Measurements from ENCODE around the gene HOXD3.

Gene HOXD3

DNA sequence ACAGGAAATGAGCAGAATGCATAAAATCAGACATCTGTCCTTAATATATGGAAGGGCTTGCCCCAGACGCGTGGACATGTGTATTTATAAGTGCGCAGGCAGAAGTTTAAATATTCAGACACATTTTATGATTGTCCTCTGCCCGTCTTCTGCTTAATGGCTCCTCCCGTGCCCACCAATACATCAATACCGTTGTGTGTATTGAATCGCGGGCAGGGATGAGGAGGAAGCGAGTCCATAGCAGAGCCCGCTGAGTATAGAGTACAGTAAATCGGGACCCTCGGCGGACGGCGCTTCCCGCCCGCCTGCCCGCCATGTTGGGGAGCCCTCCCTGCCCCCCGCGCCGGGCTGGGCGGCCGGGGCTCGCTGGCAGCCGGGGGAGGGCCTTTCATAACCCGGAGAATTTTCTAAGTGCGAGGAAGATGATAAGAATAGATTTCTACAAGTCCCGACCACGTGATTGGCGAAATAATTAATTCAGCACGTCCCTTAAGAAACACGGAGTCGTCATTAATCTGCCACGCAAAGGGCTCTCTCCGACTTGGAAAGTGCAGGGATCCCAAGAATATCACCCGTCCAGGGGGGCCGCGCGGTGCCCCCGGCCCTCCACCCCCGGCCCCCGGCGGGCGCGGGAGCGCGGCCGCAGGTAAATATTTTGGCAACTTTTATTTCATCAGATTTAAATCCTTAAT is at the start of gene HOXD3:
Gene HOXD3 (plus strand): TSS at position 501 of the 692 bp plus-strand sequence. CDS start 11,808 bp downstream, outside the sequence.
- Mint-ChIP-seq H3K27ac (no peak within 1 kb of the TSS), H3K27me3 (peaks cover 40% of the 10 kb centered on the region), H3K9me3 (ENCODE audit: low read depth) (no peaks in the 10 kb centered on the region), H3K4me3 (peak within 1 kb of the TSS; percentile 70), H3K36me3 (no peaks in the 10 kb centered on the region), H3K4me1 (ENCODE audit: low read depth) (peaks cover 28% of the 10 kb centered on the region)

DNA sequence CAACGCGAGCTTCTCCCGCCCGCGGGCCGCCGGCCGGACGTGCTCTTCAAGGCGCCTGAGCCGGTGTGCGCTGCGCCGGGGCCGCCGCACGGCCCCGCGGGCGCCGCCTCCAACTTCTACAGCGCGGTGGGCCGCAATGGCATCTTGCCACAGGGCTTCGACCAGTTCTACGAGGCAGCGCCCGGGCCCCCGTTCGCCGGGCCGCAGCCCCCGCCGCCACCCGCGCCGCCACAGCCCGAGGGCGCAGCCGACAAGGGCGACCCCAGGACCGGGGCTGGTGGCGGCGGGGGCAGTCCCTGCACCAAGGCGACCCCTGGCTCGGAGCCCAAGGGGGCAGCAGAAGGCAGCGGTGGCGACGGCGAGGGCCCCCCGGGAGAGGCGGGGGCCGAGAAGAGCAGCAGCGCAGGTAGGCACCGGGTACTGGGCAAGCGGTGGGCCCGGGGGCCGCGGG is 49.4 kb upstream of the HOXD3 start:
- Mint-ChIP-seq H3K9me3 (ENCODE audit: low read depth) (no peaks in the 10 kb centered on the region), H3K27me3 (peaks cover 58% of the 10 kb centered on the region), H3K4me3 (no peak overlapping the region), H3K36me3 (peaks cover 2% of the 10 kb centered on the region), H3K4me1 (ENCODE audit: low read depth) (peaks cover 32% of the 10 kb centered on the region), H3K27ac (no peak overlapping the region)

DNA sequence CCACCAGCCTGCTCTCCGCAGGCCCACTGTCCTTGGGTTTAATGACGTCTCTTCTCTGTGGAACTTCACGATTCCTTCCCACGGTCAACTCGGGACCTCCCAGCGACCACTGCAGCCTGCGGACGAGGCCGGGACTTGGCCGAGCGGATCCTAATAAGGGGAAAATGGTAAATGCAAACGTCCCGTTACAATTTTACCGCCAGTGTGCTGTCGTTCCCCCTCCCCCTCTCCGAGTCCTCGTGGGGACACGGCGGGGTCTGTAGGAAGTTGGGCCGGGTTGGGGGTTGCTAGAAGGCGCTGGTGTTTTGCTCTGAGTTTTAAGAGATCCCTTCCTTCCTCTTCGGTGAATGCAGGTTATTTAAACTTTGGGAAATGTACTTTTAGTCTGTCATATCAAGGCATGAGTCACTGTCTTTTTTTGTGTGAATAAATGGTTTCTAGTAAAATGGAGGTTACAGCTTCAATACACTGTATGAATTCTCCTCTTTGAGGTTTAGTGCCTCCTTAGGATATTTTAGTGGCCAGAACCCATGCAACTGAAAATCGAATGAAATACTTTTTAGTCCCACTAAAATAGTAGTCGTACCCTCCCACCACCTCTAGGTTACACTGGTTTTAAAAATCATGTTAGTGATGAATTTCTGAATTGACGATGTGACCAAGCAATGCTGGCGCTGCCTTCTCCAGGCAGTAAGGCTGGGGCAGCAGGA is 47.8 kb upstream of the HOXD3 start:
- H3K4me1 Mint-ChIP-seq (ENCODE audit: low read depth): peaks cover 28% of the 10 kb centered on the region
- peak overlapping the region; percentile 23 for H3K4me3 Mint-ChIP-seq
- H3K27ac Mint-ChIP-seq: peak overlapping the region; percentile 25
- H3K9me3 Mint-ChIP-seq (ENCODE audit: low read depth): no peaks in the 10 kb centered on the region
- H3K36me3 Mint-ChIP-seq: peaks cover 2% of the 10 kb centered on the region
- H3K27me3 Mint-ChIP-seq: peaks cover 61% of the 10 kb centered on the region

DNA sequence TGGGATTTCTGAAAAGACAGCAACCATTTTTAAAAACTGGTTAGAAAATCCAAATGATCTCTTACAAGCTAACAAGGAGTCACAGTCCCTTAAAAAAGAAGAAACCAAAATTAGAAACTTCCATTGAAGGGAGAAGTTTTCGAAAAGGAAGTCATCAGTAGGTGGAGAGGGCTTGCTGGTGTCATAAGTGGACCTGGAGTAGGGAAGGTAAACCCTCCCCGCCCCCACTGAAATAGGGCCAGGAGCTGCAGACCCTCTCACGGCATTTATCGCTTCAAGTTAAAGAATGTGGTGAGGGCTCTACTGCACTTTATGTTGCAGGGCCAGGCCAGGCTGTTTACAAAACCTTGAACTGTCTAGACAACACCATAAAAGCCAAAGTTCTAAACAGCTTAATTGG is 47.2 kb upstream of the HOXD3 start:
- Mint-ChIP-seq H3K4me3 (no peak overlapping the region), H3K36me3 (peaks cover 2% of the 10 kb centered on the region), H3K4me1 (ENCODE audit: low read depth) (peaks cover 23% of the 10 kb centered on the region), H3K27me3 (peaks cover 60% of the 10 kb centered on the region), H3K27ac (peak overlapping the region; percentile 25), H3K9me3 (ENCODE audit: low read depth) (no peaks in the 10 kb centered on the region)

DNA sequence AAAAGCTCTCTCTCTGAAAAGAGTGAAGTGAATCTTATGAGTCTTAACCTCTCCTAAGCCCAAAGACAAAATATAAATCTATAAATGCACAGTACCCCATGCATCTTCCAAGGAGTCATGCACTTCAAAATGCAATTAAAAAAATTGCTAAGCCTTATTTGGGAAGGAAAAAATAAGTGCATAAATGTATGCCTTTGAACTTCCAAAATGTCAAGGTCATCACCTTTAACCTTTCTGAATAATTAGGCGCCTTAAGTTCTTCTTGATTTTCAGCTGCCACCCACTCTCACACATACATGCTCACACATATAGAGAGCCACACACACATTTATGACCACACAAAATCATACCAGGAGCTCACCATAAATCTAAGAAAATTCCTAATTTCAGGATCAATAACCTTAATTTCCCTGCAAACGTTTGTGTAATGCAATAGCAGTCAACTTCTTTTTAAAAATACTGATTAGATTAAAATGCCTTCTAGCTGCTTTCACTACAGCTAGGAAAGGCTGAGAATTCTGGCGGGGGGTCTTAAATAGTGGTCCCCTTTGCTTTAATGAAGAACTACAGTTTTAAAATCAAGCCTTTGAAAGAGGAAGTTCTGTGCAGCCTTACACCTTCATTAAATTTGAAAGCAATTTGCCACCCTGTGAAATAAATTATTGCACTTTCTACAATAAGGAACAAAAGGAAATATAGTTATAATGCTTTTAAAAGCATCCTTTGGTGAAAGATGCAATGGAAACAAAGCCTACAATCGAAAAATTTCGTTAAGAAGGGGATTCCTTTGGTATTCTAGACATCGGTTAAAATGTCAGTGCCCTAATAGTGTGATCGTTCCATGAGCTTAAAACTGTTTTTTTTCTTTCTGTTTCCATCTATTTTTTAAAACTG is 46.4 kb upstream of the HOXD3 start:
- H3K27ac Mint-ChIP-seq: no peak overlapping the region
- no peaks in the 10 kb centered on the region for H3K9me3 Mint-ChIP-seq (ENCODE audit: low read depth)
- peaks cover 2% of the 10 kb centered on the region for H3K36me3 Mint-ChIP-seq
- H3K4me3 Mint-ChIP-seq: no peak overlapping the region
- H3K4me1 Mint-ChIP-seq (ENCODE audit: low read depth): peaks cover 19% of the 10 kb centered on the region
- peaks cover 56% of the 10 kb centered on the region for H3K27me3 Mint-ChIP-seq

DNA sequence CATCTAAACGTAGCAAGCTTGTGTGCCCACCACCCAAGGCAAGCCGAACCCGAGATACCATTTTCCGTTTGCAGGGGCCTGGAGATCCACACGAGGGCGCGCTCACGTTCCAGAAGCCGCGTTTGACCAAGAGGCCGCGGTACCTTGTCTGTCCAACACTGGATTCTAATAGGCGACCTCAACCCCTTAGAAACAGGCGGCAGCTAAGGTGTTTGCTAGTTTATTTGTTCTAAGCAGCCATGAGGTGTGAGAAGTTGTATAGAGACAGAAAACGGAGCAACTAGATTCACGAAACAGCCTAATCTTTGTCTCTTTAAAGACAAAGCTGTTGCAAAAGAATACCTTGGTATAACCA is 45.8 kb upstream of the HOXD3 start:
- Mint-ChIP-seq H3K36me3 (peaks cover 2% of the 10 kb centered on the region), H3K4me3 (no peak overlapping the region), H3K4me1 (ENCODE audit: low read depth) (peaks cover 13% of the 10 kb centered on the region), H3K27ac (no peak overlapping the region), H3K27me3 (peaks cover 53% of the 10 kb centered on the region), H3K9me3 (ENCODE audit: low read depth) (no peaks in the 10 kb centered on the region)

DNA sequence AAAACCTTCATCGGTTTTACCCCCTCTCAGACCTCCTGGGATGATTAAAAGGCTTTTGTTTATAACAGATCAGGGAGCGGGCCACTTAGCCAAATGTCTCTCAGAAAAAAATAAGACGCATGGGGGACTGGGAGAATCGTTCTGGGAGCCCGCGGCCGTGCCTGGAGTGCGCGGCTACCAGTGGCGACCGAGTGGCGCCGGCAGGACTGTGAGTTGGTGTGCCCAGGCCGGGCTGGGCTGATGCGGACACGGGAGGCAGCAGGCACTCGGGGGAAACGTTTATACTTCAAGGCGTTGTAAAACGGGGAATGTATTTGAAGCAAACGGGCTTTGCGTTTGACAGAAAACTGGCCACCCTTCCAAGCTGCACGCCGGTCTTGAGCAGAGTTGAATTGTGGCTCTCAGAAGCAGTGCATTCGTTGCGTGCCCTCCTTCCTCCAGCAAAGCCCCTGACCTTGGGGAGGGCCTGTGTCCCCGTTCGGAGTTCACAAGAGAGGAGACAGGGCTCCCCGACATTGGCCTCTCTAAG is 45.2 kb upstream of the HOXD3 start:
- H3K4me1 Mint-ChIP-seq (ENCODE audit: low read depth): peaks cover 11% of the 10 kb centered on the region
- H3K4me3 Mint-ChIP-seq: no peak overlapping the region
- H3K36me3 Mint-ChIP-seq: peaks cover 4% of the 10 kb centered on the region
- no peak overlapping the region for H3K27ac Mint-ChIP-seq
- H3K9me3 Mint-ChIP-seq (ENCODE audit: low read depth): no peaks in the 10 kb centered on the region
- H3K27me3 Mint-ChIP-seq: peaks cover 55% of the 10 kb centered on the region

DNA sequence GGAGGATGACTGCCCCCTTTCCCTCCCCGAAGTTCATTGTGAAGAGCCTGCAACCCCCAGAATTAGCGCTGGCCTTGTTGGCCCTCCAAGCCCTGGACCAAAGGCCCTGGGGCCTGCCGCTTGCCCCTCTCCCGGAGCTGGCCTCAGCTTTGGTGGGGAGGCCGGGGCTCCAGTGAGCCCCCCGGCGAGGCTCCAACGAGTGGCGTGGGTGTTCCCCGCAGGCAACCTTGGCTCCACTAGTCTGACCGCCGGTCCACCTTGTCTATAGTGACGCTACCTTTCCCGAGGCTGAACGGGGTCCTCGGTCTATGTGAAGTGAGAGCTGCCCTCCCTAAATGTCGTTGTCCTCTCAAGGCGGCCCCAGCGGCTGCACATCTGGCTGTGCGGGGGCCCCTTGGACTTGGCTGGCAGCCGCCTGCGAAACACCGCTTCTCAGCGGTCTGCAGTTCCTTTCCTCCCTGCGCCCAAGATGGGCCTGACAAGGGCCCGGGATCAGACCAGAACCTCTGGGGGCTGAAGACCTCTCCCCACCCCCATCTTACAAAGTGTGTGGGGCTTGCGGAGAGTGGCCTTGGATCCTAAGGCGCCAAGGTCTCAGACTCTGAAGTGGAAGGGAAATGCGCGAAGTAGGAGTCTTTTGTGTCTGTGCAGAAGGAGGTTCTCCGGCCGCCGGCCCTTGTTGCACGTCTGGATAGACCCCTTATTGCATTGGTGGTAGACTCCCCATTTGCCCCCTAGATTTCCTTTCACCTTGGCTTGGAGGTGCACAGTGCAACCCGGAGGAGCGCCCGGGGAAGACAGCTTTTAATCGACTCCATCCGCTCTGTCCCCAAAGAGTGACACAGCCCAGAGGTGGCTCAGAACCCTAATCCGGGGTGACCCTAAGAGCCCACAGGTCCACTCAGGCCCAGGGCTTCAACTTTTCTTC is 44.5 kb upstream of the HOXD3 start:
- Mint-ChIP-seq H3K9me3 (ENCODE audit: low read depth) (no peaks in the 10 kb centered on the region), H3K4me3 (no peak overlapping the region), H3K4me1 (ENCODE audit: low read depth) (peaks cover 8% of the 10 kb centered on the region), H3K36me3 (peaks cover 4% of the 10 kb centered on the region), H3K27ac (peak overlapping the region; percentile 22), H3K27me3 (peaks cover 55% of the 10 kb centered on the region)

DNA sequence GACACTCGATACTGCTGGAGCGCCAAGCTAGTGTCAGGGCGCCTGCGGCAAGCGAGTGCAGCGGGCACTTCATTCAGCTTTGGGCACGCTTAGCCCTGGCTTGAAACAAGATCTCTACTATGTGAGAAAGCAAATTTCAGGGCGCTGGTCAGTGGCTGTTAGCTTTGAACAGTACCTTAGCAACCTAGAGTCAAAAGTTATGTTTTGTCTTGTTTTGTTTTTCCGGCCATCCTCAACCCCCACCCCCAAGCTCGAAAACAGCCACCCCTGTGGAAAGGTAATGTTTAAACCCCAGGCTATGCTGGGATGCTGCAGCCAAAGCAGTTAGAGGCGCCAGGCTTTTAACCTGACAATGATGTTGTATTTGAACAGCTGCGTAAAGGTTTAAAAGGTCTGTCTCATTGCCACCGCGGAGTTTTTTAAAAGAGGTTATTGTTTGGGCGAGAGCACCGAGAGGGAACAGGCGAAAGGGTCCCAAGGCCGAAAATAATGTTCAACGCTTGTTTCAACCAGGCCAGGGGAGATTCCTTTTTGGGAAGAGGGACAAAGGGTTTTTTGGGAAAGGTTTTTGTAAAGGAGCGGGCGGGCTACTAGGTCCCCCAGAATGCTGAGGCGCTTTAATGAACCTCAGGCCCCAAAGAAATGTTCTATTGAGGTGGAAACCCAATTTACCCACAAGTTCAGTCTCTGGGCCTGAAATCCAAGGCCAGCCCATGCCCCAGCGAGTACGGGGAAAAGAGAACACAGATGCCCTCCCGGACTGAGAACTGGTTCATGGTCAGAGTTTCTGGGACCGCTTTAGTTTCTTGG is 42.8 kb upstream of the HOXD3 start:
- H3K9me3 Mint-ChIP-seq (ENCODE audit: low read depth): peaks cover 3% of the 10 kb centered on the region
- H3K27me3 Mint-ChIP-seq: peaks cover 61% of the 10 kb centered on the region
- H3K4me1 Mint-ChIP-seq (ENCODE audit: low read depth): peaks cover 6% of the 10 kb centered on the region
- no peak overlapping the region for H3K4me3 Mint-ChIP-seq
- H3K27ac Mint-ChIP-seq: no peak overlapping the region
- peaks cover 7% of the 10 kb centered on the region for H3K36me3 Mint-ChIP-seq

DNA sequence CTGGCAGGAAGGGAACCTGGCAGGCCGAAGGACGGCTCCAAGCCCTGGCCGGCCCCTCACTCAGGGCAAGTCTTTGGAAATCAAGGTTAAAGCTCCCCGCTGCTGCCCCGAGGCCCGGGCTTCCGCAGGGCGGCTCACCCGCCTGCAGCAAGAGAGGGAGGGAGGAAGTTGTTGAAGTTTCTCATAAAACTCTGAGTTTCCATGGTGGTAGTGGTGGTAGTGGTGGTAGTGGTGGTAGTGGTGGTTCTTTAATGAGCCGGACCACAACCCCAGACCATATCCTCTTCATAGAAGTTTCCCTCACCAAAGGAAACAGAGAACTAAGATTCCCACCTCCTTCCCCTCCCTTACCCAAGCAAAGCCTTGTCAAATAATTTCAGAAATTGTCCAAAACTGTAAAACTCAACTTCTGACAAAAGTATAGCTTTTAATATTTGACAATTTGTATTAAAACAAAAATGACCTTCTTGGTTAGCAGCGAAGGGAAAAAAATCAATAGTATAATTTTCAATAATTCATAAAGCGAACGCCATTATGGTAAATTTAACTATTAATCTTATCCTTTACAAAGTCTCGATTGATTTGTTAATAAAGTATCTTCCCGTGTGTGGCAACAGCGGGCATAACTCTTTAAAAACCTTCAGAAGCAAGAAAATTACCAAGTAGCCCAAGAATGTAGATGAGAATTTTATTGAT is 42.0 kb upstream of the HOXD3 start:
- Mint-ChIP-seq H3K36me3 (peaks cover 7% of the 10 kb centered on the region), H3K4me3 (no peak overlapping the region), H3K27ac (no peak overlapping the region), H3K9me3 (ENCODE audit: low read depth) (peaks cover 3% of the 10 kb centered on the region), H3K27me3 (peaks cover 61% of the 10 kb centered on the region), H3K4me1 (ENCODE audit: low read depth) (peaks cover 5% of the 10 kb centered on the region)

DNA sequence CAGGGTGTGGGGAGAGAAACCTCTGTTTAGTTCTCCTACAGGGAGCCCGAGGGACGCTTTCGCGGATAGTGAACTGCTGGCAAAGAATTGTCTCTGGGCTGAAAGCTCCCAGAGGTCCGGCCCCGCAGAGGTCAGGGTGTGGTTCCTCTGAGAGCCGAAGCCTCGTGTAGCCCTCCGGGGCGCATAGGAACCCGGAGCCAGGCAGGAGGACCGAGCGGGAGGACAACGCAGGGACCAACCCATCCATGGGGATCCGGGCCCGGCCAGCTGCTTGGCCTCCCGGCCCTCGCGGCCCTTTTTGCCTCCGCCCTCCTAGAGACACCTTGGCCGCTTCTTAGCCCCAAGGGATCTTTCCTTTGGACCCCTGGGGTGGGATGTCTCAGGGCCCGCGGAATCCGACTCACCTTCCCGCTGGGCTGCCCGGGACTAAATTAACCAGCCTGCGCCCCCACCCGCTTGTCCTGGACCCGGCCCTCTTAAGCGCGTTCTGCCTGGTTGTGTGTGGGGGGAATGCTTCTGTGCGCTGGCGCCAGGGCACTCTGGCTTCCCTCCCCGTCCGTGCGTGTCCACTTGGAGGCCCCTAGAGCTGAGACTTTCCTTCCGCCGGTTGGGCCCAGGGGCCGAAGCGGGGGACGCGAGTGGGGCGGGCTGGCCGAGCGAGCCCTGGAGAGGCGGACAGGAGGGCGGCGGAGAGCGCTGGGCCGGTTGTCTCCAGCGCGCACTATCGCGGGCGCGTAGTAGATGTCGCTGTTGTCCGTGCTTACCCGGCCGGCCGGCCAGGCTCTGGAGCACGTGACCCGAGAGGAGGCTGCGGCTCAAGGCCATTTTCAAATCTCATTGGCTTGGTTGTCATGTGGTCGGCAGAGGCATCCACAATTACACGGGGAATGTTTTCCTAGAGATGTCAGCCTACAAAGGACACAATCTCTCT is 41.0 kb upstream of the HOXD3 start, which contains the start of gene HOXD10:
Gene HOXD10 (plus strand): TSS at position 896 of the 931 bp plus-strand sequence. CDS start 56 bp downstream, outside the sequence.
- Mint-ChIP-seq H3K4me3 (no peak within 1 kb of the TSS), H3K9me3 (ENCODE audit: low read depth) (peaks cover 3% of the 10 kb centered on the region), H3K27ac (peak within 1 kb of the TSS; percentile 66), H3K4me1 (ENCODE audit: low read depth) (peaks cover 4% of the 10 kb centered on the region), H3K27me3 (peaks cover 62% of the 10 kb centered on the region), H3K36me3 (peaks cover 6% of the 10 kb centered on the region)
